Tibial nerve (tissue), 4 donors: ENCODE measurements around the gene BTG2. TPM values are rescaled to one million over a fixed set of nuclear protein-coding genes. Genes with fewer than 3 reads are reported as not detected.
A peak's percentile ranks its signal among the peaks of the same experiment; 100 is the strongest.

Source experiments
- DNase-seq, 2 donors: peaks; one replicate each; pipeline ENCODE4 v3.0.0-alpha.2; 2019; ENCODE audit warnings: low spot score in 2 of 2
- H3K27ac ChIP-seq, 4 donors: fragments of 200-600 bp; sonication (generic) in 3 of 4; one replicate each; pipeline ENCODE4 v1.5.1; 2017 to 2019; ENCODE audit warnings: mild to moderate bottlenecking in 1 of 4
- H3K27me3 ChIP-seq, 2 donors: fragments of 200-600 bp; sonication (generic) in 1 of 2; one replicate each; pipeline versions ENCODE4 v1.5.1 to v1.6.0; 2017 to 2019
- H3K36me3 ChIP-seq, 3 donors: fragments of 200-600 bp; sonication (generic); one replicate each; pipeline ENCODE4 v1.5.1; 2018 to 2019
- H3K4me1 ChIP-seq, 4 donors: fragments of 200-600 bp; sonication (generic) in 3 of 4; one replicate each; pipeline ENCODE4 v1.5.1; 2017 to 2019
- H3K4me3 ChIP-seq, 4 donors: fragments of 200-600 bp; sonication (generic) in 3 of 4; one replicate each; pipeline ENCODE4 v1.5.1; 2017 to 2019; ENCODE audit warnings: mild to moderate bottlenecking in 1 of 4, moderate library complexity in 1 of 4
- H3K9me3 ChIP-seq, 4 donors: fragments of 200-600 bp; sonication (generic) in 3 of 4; one replicate each; pipeline ENCODE4 v1.5.1; 2017 to 2019
- CTCF ChIP-seq, 5 experiments: fragments of 200-600 bp in 3 of 5; fragments of 450-650 bp in 2 of 5; sonication (generic) in 3 of 5; IDR thresholded peaks; one replicate each; pipeline ENCODE4 v1.5.1; 2016 to 2019; ENCODE audit warnings: antibody characterized with exemption in 5 of 5, mild to moderate bottlenecking in 3 of 5, moderate library complexity in 2 of 5
- EP300 ChIP-seq, 2 donors: sonication (generic); formaldehyde crosslinking; IDR thresholded peaks; one replicate each; pipeline ENCODE4 v1.6.1; 2017; ENCODE audit warnings: antibody characterized with exemption in 2 of 2, mild to moderate bottlenecking in 1 of 2
- POLR2A ChIP-seq, 2 donors: fragments of 450-650 bp; IDR thresholded peaks; one replicate each; pipeline ENCODE4 v1.6.1; 2017; ENCODE audit warnings: antibody characterized with exemption in 2 of 2, mild to moderate bottlenecking in 2 of 2, moderate library complexity in 2 of 2
- WGBS, 2 donors: methylation state at CpG; one replicate each; pipeline ENCODE4 v1.1.5; 2018; 5-methylcytosine and 5-hydroxymethylcytosine counted together
- total RNA-seq, 4 donors: library from RNA; depleted of rRNA; stranded (reverse); fragments of >200 nt; gene quantifications; one replicate each; pipeline ENCODE4 v1.1.0, GENCODE V29; 2016

BTG2 gene
- total RNA-seq, 4 donors from 2014 or later = 153 to 208 (median 177) TPM

GRCh38 chr1:203346060-203346768 lies 40.9 kb downstream of the BTG2 start:
- TF ChIP-seq POLR2A (IDR thresholded peaks at IDR 0.05) (no peak), EP300 (IDR thresholded peaks at IDR 0.05) (peak in 1 of 2 donors; percentile 34), CTCF (IDR thresholded peaks at IDR 0.05) (peak in 3 of 5 experiments; percentile 7 to 37 (median 35))
- peaks cover 0 to 69% (median 17%) of the 10 kb centered on the region in 4 donors for H3K4me1 ChIP-seq
- H3K27me3 ChIP-seq = no peaks in the 10 kb centered on the region
- 52 to 54% methylated on average over 7 of the region's 7 CpGs for WGBS, 2 donors
- peak in 1 of 2 donors; percentile 47 for DNase-seq
- H3K4me3 ChIP-seq = no peak overlapping the region
- peak overlapping the region in 3 of 4 donors; percentile 57 to 68 (median 68) for H3K27ac ChIP-seq
- no peaks in the 10 kb centered on the region for H3K36me3 ChIP-seq
- H3K9me3 ChIP-seq = no peaks in the 10 kb centered on the region

- Histone ChIP-seq H3K27me3 (no peaks in the 10 kb centered on the region), H3K27ac (peak overlapping the region in 2 of 4 donors; percentile 46 to 68), H3K4me1 (peaks cover 0 to 74% (median 19%) of the 10 kb centered on the region in 4 donors), H3K9me3 (no peaks in the 10 kb centered on the region), H3K36me3 (no peaks in the 10 kb centered on the region), H3K4me3 (no peak overlapping the region)
- DNase-seq = no peak
- peak in 1 of 5 experiments; percentile 3 for TF ChIP-seq CTCF (IDR thresholded peaks at IDR 0.05)
- TF ChIP-seq POLR2A (IDR thresholded peaks at IDR 0.05) = no peak
- 73 to 85% methylated on average over 3 of the region's 3 CpGs for WGBS, 2 donors
Observed at GRCh38 chr1:203346769-203347102, 41.4 kb downstream of the BTG2 start.

- peaks cover 0 to 58% (median 18%) of the 10 kb centered on the region in 4 donors for H3K4me1 ChIP-seq
- TF ChIP-seq EP300 (IDR thresholded peaks at IDR 0.05) (no peak), POLR2A (IDR thresholded peaks at IDR 0.05) (no peak), CTCF (IDR thresholded peaks at IDR 0.05) (no peak)
- H3K27me3 ChIP-seq = no peaks in the 10 kb centered on the region
- no peaks in the 10 kb centered on the region for H3K9me3 ChIP-seq
- no peak overlapping the region for H3K4me3 ChIP-seq
- H3K36me3 ChIP-seq = no peaks in the 10 kb centered on the region
- 92 to 94% methylated on average over 1 of the region's 1 CpG for WGBS, 2 donors
- DNase-seq = no peak
- H3K27ac ChIP-seq = peak overlapping the region in 3 of 4 donors; percentile 32 to 89 (median 79)
Observed at GRCh38 chr1:203349166-203349565, 43.8 kb downstream of the BTG2 start.

- H3K36me3 ChIP-seq = no peaks in the 10 kb centered on the region
- peak overlapping the region; percentile 34 to 89 (median 76) for H3K27ac ChIP-seq
- H3K9me3 ChIP-seq = no peaks in the 10 kb centered on the region
- WGBS, 2 donors = 50 to 71% methylated on average over 3 to 4 of the region's 4 CpGs
- H3K4me1 ChIP-seq = peaks cover 0 to 53% (median 16%) of the 10 kb centered on the region in 4 donors
- TF ChIP-seq EP300 (IDR thresholded peaks at IDR 0.05) (no peak), CTCF (IDR thresholded peaks at IDR 0.05) (no peak), POLR2A (IDR thresholded peaks at IDR 0.05) (no peak)
- no peaks in the 10 kb centered on the region for H3K27me3 ChIP-seq
- no peak for DNase-seq
- H3K4me3 ChIP-seq = peak overlapping the region in 2 of 4 donors; percentile 14 to 48
Observed at GRCh38 chr1:203349773-203350524, 44.6 kb downstream of the BTG2 start.
